ENCODE data around the gene CTTNBP2.

Gene CTTNBP2

DNA sequence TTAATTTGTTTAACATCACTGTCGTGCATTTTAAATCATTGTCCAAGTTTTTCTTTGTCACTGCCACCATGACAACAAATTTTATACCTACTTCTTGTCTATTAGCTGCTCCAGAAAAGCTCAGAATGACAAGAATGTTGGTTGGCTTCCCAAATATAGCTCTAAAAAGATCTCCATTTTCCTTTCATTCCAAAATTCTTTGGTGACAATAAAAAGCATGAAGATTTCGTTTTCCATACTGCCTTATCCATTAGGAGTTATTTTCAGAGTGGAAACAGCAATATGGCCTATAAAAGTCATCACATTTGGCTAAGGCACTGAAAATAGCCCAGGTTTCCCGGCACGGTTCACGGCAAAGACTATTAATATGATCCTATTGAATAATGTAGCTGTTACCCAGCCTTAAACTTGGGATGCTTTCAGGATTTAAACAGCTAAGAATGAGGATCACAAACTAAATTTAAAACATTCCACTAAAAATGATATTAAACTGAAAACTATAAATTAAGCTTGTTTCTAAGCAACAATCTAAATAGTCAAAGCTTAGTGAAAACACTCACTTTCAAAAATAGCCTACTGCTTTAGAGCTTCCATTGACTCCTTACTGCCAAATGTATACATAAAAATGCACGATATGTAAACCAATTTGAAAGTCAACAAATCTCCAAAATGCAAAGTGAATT is 2.7 kb downstream of the CTTNBP2 start:
- DNase-seq: no peak

DNA sequence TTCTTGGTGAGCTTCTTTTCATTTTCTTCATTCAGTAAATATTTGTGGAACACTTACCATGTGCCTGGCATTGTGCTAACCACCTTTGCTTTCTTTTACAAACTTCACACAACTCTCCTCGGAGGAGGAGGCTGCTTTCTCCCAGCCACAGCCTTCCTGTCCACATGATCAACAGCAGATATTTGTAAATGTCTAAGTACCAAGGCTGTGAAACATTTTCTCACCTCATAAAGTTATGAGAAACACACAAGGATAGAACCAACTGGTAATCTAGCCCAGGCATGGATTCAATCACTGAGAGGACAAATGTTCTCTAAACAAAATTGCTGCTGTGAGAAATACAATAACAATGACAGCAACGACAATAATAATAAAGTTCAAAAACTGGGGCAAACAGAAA is 3.9 kb downstream of the CTTNBP2 start:
- no peak for DNase-seq

DNA sequence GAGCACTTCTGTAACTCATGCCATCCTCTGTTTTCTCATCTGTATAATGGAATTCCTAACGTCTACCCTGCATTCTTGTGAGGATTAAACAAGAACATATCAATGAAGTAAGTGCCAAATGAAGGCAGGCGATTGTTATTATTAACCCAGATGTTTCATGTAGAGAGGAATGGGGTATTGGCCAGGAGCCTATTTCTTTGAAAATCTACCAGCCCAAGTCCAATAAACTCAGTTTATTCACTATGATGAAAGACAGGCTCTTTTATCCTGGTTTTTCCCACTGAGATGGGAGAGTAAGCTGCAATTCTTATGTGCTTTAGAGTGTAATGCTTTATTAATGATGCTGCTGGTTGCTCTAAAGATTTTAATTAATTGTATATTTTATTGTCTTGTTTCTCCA is 9.6 kb downstream of the CTTNBP2 start:
- no peak for DNase-seq

DNA sequence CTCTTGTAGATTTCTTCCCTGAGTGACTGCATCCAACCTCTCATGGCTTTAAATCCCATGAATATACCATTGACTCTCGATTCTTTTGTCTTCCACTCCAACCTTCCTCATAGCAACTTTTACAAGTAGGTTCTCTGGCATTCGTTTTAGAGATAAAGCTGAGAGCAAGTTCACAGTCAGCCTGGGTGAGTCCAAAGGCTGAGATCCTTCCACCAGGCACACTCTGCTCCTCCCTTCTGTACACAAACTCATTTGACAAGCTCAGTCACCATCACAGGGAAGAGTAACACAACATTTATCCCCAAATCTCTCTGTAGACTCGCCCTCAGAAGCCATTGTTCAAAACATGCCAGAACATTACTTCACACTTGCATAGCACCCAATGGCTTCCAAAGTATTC is 10.9 kb downstream of the CTTNBP2 start:
- DNase-seq: no peak

DNA sequence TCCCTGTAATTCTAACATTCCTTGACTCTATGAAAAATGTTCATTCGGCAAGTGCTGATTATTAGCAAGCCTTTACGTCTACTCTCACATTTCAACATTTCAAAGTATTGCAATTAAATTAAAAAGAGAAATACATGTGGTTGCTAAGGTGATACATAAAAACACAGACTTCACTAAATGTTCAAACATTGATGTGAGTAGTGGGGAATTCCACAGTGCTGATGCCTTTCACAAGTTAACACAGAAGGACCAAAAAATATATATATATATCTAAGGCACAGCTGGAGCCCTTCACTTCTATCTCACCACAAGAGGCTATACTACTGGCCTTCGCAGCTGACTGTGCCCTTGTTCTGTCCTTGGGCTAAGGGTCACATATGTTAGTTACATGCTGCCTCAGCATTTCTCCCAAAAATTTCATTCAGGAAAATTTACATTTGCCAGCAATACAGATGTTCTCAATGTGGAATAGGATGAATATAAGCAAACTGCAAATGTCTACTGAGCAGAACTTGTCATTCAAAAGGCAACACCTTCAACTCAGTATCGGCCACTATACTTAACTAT is 13.9 kb downstream of the CTTNBP2 start:
- no peak for DNase-seq

DNA sequence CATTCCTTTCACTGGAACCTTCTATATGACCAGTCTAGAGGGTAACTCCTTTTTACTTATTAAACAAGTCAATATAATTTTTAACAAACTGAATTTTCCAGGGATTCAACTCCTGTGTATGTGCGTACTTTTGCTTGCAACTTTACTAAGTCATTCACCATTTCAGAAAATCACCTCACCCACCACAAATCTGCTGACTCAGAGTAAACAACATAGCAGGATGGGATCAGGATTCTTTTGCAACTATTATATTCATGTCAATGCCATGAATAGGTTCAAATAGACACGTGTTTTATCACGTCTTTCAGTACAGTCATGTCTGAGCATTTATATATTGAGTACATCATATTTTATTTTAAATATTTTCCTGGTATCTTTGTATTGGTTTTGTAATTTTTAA is 14.5 kb downstream of the CTTNBP2 start:
- DNase-seq: no peak

DNA sequence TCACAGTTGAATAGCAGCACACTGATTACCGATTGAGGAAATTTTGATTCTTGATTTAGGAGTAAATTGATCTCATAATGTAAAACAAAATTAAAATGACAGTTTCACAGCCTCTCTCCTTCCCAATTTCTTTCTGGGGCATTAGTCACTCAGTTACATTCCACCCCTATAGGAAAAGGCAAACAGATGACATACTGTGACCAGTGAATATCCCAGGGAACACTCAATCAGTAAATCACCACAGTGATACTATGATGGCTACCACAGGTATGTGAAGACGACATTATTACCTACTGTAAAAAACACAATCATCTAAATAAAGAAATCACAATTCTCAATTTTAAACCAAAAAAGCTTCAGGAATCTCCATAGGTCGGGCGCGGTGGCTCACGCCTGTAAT is 15.5 kb downstream of the CTTNBP2 start:
- no peak for DNase-seq

DNA sequence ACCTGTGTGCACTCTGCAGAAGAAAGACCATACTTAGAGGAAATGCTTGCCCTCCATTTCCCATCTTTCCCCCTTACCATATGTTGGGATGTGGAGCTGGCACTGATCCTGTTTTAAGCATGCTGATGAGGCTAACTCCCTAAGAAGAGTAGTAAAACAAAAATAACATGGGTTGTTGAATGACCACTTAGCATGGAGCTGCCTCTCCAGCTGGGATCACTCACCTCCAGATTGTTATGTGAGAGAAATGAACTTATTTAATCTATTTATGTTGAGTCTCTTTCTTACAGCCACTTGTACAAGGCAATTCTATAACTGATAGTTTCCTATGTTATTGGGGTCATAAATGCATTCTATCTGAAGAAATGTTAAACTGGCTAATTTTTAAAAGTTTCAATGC is 17.0 kb downstream of the CTTNBP2 start:
- no peak for DNase-seq

DNA sequence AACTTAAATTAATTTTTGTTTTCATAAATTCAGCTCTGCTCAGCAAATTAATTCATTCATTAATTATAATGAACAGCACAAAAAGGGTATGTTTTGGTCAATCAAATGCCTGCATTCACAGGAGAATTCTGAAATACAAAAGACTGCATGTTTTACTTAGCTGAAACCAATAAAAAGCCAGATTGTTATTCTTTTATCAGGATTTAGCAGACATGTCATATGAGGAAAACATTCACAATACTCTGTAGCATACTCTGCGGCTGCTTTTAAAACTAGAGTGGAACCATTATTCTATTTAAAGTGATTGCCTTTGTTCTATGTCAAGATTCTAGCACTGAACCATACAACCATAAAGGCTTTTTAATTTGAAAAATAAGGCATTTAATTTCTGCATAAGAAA is 19.1 kb downstream of the CTTNBP2 start:
- no peak for DNase-seq

DNA sequence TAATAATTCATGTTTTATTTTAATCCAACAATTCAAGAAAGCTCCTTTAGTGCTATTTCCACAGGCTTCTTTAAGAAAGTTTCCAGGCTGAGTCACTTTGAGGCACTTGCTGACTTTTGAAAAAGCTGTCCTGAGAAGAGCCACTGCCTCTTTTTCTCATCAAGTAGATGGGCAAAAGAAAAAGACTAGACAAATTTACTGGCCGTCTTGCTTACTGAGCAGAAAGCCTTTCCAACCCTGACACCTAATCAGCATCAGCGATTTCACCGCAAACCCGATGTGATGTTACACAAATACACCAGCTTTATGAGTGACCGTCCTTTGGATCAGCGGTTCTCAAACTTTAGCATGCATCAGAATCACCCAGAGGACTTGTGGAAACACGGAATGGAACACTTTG is 24.3 kb downstream of the CTTNBP2 start:
- no peak for DNase-seq

DNA sequence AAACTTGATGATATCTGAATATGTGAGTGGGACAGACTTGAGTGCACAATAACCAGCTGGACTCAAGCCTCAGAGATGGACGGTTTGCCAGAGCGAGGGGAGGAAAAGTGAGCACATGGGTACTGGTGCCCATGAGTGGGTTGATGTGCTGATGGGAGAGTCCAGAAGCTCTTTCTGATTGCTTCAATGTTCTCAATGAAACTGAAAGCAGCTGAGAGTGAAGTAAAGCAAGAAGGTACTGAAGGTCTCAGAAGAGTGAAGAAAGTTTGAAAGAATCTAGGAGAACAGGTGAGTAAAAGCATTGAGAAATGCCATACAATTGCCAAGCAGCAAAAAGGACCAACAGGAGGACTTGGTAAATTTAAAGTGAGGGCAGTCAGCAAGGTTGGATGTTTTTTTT is 28.6 kb downstream of the CTTNBP2 start:
- DNase-seq: no peak

DNA sequence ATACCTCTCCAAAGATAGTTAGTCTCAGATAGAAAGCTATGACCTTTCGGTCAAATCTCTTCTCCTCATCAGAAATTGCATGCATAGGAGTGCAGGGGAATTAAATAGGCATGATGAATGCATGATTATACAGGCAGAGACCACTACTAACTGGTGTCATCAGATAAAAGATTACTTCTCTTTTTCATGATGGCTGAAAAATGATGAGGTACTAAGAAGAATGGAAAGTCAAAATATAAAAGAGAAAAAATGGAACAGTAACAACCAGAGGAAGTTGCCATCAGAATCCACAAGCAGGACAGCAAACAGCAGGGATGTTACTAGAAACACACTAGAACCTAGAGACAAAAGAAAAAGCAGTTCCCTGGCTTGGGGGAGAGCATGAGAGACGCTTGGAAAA is 31.6 kb downstream of the CTTNBP2 start:
- DNase-seq: no peak

DNA sequence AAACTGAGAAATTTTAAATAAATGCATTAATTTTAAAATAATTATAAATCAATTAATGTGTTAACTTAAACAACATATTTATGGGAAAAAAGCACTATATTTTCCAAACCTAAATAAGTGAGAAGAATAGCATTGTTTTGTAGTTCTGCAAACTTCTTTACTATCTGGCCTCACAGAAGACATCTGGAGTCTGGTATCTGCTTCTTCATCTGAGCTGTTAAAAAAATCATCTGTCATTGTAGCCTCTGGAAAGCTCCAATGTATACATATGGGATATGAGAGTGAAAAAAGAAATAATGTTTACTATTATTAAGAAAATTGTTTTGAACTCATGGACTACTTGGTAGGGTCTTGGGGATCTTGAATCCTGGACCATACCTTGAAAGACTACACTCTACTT is 32.2 kb downstream of the CTTNBP2 start:
- no peak for DNase-seq

DNA sequence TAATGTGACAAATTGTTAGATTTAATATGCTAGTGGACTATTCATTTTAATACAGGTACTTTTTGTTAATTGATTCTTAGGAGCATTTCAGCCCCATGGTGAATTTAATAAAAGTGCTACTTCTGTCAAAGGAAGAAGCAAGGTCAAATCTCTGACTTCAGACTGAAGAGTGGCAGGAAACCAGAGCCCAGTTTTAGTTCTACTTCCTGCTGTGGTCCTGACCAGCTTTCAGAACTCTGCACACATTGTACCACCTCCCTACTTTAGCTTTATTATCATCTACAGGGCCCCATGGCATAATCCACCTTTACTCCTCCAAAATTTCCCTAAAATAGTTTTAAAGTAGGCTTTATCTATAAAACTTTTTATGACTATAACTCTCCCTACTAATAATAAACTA is 33.7 kb downstream of the CTTNBP2 start:
- DNase-seq: no peak

DNA sequence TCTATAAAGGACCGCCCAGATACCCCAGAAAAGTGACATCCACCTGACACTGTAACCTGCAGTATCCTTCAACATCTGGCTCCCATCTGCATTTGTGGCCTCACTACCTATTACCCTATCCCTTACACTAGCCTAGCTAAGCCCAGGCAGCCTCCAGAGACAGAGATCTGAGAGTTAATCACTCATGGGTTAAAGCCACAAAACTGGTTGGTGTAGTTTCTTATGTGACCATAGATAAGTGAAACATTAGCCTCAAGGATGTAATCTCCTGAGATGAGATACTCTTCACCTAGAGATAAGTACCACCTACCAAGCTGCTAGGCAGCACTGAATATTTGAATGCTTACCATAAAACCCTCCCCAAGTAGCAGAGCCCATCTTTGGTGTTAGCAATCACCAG is 35.4 kb downstream of the CTTNBP2 start:
- no peak for DNase-seq

DNA sequence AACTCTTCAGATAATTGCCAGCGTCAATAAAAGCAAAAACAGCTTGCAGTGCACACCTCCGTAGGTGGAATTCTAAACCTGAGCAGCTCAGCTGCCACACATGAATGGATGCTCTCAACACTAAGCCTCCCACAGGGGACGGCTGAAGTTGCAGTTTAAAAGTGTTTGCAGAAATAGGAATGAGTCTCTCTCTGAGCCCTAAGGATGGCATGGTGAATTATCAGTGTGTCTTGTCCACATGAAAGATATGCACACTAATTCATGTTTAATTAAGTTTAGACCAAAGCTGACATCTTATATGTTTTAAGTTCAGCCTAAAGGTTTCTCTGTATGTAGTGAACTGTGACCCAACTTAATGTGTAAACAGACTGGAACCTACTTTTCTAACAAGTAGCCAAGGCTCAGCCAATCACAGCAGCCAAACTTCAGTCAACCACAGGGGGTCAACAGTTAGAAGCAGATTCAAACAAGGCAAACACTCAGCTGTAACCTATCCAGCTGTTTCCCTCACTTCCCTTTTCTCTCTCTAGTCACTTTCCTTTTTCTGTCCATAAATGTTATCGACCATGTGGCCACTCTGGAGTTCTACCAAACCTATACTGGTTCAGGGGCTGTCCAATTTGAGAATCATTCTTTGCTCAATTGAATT is 38.1 kb downstream of the CTTNBP2 start:
- no peak for DNase-seq

DNA sequence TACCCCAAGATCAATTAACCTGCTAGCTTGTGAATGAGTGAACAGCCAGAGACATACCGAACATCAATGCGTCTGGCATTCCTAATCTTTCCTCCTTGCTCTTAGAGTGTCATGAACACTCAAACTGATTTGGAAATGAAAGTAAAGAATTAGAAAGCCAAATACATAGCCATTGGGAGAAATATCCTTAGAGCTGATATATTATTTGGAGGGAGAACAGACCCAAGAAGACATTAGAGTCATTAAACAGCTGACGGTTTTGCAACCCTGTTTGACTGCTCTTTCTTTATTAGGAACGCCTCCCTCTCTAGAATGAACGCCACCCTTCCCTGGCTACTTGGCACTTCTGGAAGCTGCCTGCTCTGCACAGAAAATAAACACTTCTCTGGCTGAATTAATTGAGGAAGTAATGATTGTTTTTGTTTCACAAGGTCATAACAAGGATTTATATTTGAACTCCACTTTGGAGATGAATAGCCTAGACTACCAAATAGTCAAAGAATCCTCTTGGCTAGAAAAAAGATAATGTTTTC is 42.8 kb downstream of the CTTNBP2 start:
- no peak for DNase-seq

DNA sequence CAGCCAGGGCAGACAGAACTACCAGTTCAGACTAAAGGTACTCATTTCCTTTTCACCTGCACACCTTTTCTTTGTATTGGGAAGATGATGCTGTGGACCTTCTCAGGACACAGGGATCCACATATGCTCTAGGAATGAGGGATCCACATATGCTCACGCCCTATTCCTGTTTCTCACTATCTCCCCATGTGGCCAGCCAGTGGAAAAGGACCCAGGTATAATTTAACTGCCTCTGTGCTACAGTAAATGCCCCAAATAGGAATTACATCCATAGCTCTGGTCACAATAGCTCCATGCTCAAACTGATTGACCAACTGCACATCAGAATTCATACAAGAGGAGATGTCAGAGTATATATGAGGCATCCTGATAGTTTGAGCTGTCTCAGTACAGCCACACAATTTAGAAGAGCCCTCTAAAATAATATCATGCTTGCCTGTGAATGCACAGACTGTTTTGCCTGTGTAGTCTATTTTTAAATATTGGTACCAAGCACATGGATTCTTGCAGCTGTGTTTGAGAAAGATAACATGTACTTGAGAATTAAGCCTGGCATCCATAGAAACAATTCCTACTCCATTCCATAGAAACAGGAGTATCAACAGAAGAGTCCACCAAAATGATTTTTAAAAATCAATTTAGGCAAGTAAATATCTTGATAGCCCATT is 43.7 kb downstream of the CTTNBP2 start:
- no peak for DNase-seq

DNA sequence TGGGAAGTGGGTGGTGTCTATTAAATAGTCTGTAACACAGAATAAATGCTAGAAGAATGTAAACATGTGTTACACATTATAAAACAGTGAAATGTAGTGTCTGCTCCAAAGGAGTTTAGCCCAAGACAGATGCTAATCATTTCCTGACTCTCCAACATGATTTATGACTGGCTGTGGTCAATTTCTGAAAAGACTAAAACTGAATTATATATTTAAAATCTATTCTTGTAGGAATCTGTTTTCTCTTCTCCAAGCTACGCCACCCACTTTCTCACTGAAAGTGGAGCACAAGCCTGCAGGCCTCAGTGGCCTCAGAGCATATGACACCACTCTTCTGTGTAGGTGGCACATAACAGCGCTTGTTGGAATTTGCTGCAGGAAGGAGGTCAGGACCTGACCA is 44.4 kb downstream of the CTTNBP2 start:
- no peak for DNase-seq

DNA sequence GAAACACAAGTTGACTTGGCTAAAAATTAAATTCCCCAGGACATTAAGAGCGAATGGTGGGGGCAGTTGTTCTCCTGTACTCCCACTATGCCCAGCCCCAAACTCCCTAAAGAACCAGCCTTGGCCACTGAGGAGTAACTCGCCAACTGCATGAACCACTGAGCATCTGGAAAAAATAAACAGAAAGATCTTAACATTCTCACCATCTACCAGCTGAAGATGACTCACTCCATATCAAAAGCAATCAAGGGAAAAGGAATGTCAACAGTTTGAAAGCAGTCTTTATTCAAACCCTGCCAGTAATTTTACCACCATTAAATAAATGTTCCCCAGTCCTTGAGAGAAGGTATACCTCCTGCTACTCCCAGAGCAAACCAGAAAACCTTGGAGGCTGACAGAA is 45.4 kb downstream of the CTTNBP2 start:
- no peak for DNase-seq

DNA sequence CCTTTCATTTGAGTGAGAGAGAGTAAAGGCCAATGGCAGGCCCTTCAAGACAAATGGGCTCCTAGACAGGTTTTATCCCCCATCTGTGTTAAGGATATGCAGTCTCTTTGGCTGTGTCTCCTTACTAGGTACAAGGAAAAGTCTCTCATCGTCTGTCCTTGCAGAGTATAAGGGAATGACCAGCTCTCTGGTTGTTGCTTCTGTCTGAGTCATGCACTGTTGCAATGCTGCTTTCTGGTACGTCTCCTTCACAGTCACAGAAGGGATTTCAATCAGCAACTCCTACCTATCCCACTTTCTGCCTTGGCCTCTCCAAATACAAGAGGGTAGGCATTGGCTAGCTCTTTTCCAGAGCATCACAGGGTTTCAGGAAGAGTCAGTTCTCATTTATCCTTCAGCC is 48.1 kb downstream of the CTTNBP2 start:
- DNase-seq: no peak

DNA sequence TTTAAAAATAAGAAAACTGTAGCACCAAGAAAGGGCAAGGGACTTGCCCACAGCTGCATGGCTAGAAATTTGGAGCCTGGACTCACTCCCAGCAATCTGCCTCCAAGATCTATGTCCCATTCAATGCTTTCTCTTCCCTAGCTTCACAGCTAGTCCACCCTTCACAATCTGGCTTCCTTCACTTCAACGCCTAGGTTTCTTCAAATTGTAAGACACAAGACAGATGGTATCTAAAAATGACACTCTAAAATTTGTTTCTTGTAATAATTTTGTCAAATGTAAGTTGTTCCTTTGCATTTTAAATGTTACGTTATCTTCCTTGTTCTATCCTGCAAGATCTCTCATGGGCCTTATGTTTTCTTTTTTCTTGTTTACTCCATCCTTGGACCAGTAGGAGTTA is 48.6 kb downstream of the CTTNBP2 start:
- DNase-seq: no peak

DNA sequence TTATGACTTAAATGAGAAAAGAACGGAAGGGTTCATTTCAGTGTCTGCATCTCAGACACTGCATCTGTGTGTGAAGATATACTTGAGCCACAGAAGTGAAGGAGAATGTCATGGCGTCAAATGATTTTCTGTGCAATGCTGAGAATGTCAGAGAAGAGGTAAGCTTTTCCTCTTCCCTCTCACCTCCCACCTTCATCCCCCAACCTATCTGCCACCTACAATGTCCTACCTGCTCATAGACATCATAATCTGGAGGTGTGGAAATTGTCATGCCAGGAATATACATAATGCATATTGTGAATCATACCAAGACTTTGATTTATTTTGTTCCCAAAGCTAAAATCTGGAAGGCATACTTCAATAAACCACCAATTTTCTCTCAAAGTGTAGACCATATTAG is 53.7 kb downstream of the CTTNBP2 start:
- DNase-seq: no peak

DNA sequence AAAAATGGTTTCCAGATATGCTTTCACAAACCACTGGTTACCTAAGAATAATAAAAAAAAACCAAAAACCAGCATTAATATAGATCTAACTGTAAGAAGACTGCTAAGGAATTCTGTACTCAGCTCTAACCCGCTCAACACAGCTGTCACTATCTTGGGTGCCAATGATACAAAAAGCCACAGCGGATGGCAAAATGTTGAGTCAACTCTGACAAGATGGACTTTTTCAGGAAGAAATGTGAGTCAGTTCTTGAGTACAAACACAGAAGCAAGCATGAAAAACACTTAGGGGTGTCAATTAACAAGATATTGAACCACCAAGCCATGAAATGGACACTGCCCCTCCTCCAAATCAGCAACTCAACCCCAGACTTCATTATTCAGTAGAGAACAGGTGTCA is 55.0 kb downstream of the CTTNBP2 start:
- DNase-seq: no peak

All from NCI-H146 (cell line).